Right atrium auricular region (tissue), 2 donors: Measurements from ENCODE around the gene JMJD1C. TPM values are rescaled to one million over a fixed set of nuclear protein-coding genes. Genes with fewer than 3 reads are reported as not detected.

ENCODE experiments used
- DNase-seq: peaks from one replicate; pipeline ENCODE4 v3.0.0-alpha.2; 2019; ENCODE audit warnings: low spot score
- H3K27ac ChIP-seq, 2 donors: fragments of 200-600 bp; sonication (generic); 1 replicate in 1 of 2; 2 replicates in 1 of 2; pipeline ENCODE4 v1.5.1; 2016 to 2019
- H3K27me3 ChIP-seq, 2 donors: fragments of 200-600 bp; sonication (generic); one replicate each; pipeline versions ENCODE4 v1.5.1 to v1.6.0; 2017 to 2019
- H3K36me3 ChIP-seq: fragments of 200-600 bp; sonication (generic); one replicate; pipeline ENCODE4 v1.5.1; 2016
- H3K4me1 ChIP-seq, 2 donors: fragments of 200-600 bp; sonication (generic); one replicate each; pipeline versions ENCODE4 v1.5.1 to v1.6.0; 2017 to 2019
- H3K4me3 ChIP-seq, 2 donors: fragments of 200-600 bp; sonication (generic); 1 replicate in 1 of 2; 2 replicates in 1 of 2; pipeline ENCODE4 v1.5.1; 2017 to 2019; ENCODE audit warnings: mild to moderate bottlenecking in 1 of 2, moderate library complexity in 1 of 2
- H3K9me3 ChIP-seq, 2 donors: fragments of 200-600 bp; sonication (generic); one replicate each; pipeline ENCODE4 v1.5.1; 2019
- CTCF ChIP-seq, 2 donors: fragments of 200-600 bp; sonication (generic); IDR thresholded peaks; one replicate each; pipeline ENCODE4 v1.5.1; 2019; ENCODE audit warnings: antibody characterized with exemption in 2 of 2
- total RNA-seq, 2 donors: library from RNA; depleted of rRNA; stranded (reverse); fragments of >200 nt; gene quantifications; one replicate each; pipeline ENCODE4 v1.1.0, GENCODE V29; 2016

The JMJD1C gene
- total RNA-seq, 2 donors from 2014 or later: 45.5 to 57.6 TPM

DNA sequence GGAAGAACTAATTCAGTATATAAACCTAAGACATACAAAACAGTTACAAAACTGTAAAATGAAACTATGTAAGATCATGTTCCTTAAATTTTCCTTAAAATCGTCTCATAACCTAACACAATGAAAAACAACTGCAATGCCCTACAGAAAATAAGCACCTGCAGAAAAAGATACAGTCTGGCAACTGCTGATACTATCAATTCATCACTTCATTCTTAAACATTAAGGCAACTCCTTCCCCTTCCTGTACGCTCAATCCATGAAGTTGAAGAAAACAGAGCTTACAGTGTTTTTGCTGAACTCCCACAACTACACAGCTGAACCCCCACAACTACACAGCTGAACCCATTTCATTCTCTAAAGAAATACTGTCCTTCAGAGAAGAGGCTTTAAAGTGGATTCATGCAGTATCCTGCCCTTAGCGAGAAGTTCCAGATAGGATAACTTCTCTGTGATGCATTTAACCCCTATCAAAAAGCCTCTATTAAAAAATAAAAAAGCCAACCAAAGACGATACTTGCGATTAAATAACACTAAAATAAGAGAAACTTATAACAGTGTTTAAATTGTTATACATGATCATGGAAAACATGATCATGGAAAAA lies 50.0 kb downstream of the JMJD1C start:
- Histone ChIP-seq H3K36me3 (no peaks in the 10 kb centered on the region), H3K27me3 (no peaks in the 10 kb centered on the region), H3K4me1 (peaks cover 0 to 30% of the 10 kb centered on the region in 2 donors), H3K9me3 (no peaks in the 10 kb centered on the region), H3K27ac (no peak overlapping the region), H3K4me3 (no peak overlapping the region)
- no peak for TF ChIP-seq CTCF (IDR thresholded peaks at IDR 0.05)
- no peak for DNase-seq

- Histone ChIP-seq H3K27ac (no peak overlapping the region), H3K4me1 (peaks cover 0 to 31% of the 10 kb centered on the region in 2 donors), H3K27me3 (no peaks in the 10 kb centered on the region), H3K36me3 (no peaks in the 10 kb centered on the region), H3K9me3 (no peaks in the 10 kb centered on the region), H3K4me3 (no peak overlapping the region)
- no peak for DNase-seq
- no peak for TF ChIP-seq CTCF (IDR thresholded peaks at IDR 0.05)
Observed at GRCh38 chr10:63414481-63415260, 51.1 kb downstream of the JMJD1C start.

DNA sequence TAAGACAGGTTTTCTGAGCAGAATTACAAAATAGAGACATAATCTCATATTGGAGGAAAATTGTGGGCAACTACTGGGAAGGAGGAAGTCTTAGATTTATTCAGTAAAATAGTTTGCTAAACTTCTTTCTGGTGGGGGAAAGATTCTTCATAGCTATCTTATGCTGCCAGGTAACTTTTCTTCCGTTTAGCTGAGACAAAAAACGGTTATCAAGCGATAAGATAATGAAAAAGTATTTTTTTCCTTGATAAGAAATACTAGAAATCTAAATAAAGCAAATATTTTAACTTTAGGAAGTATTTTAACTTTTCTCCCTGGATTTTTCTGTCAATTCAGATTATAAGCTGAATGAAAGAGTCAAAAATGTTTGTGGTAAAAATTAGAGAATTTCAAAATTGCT lies 52.3 kb downstream of the JMJD1C start:
- H3K36me3 ChIP-seq: no peaks in the 10 kb centered on the region
- no peak for TF ChIP-seq CTCF (IDR thresholded peaks at IDR 0.05)
- no peaks in the 10 kb centered on the region for H3K9me3 ChIP-seq
- DNase-seq: no peak
- H3K27me3 ChIP-seq: no peaks in the 10 kb centered on the region
- no peak overlapping the region for H3K27ac ChIP-seq
- peaks cover 0 to 38% of the 10 kb centered on the region in 2 donors for H3K4me1 ChIP-seq
- H3K4me3 ChIP-seq: no peak overlapping the region

DNA sequence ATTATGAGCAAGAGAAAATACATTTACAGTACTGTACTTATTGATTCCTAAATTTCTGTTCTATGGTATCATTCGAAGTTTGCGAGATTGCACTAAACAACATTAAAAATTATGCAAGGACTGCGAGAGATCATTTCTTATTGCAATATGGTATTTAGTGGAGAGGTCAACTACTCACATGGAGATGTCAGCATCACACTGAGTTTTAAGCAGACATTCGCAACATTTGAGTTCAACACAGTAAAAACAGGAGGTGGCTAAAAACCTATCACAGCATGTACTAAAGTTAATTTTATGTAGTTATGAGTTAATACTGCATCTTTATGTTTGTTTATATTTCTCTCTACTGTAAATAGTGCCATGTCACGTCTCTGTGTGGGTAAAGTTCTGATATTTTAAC lies 53.5 kb downstream of the JMJD1C start:
- no peak for DNase-seq
- H3K4me3 ChIP-seq: no peak overlapping the region
- no peak for TF ChIP-seq CTCF (IDR thresholded peaks at IDR 0.05)
- H3K9me3 ChIP-seq: no peaks in the 10 kb centered on the region
- no peaks in the 10 kb centered on the region for H3K36me3 ChIP-seq
- no peaks in the 10 kb centered on the region for H3K27me3 ChIP-seq
- H3K27ac ChIP-seq: no peak overlapping the region
- peaks cover 0 to 27% of the 10 kb centered on the region in 2 donors for H3K4me1 ChIP-seq

DNA sequence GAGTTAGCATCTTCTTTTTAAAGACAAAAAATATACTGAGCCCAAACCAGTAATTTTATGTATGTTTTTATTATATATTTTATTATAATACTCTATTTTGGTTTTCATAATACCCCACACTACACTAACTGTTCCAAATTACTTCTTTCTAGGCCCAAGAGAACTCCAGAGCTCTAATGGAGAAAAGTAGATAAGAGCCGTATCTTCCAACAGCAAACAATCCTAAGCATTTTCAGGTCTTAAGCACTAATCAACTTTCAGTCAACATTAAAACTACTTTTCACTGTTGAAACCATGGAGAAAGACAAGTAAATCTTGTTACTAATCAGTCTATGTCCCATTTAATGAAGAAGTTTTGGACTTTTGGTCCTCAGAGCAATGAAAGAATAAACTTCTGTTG lies 55.1 kb downstream of the JMJD1C start:
- no peak for TF ChIP-seq CTCF (IDR thresholded peaks at IDR 0.05)
- no peak for DNase-seq

More for the DNA sequence above, 55.1 kb downstream of the JMJD1C start:
- Histone ChIP-seq H3K9me3 (no peaks in the 10 kb centered on the region), H3K4me1 (peaks cover 0 to 12% of the 10 kb centered on the region in 2 donors), H3K27me3 (no peaks in the 10 kb centered on the region), H3K36me3 (no peaks in the 10 kb centered on the region), H3K27ac (no peak overlapping the region), H3K4me3 (no peak overlapping the region)
